Measurements from ENCODE around the gene MYH9. TPM values are rescaled to one million over a fixed set of nuclear protein-coding genes. Genes with fewer than 3 reads are reported as not detected.

Gene MYH9
- total and polyA plus RNA-seq, 7 experiments from 2014 or later, result 95.5 to 900 (median 661) TPM

- ATAC-seq (no peak), DNase-seq (no peak)
- Histone ChIP-seq H3K4me1 (ENCODE audit: control insufficient read depth in 2 of 2, insufficient read depth in 2 of 2, low read length in 2 of 2) (peaks cover 80 to 82% of the 10 kb centered on the region in 2 donors), H3K4me3 (ENCODE audit: low read length) (peak overlapping the region; percentile 19), H3K9me3 (ENCODE audit: control insufficient read depth in 2 of 3, low read length in 3 of 3) (no peaks in the 10 kb centered on the region), H3K27ac (ENCODE audit: low read depth, low read length) (peak overlapping the region; percentile 63), H3K36me3 (ENCODE audit: control insufficient read depth in 2 of 3, insufficient read depth in 3 of 3, low read length in 3 of 3) (peaks cover 2 to 5% (median 4%) of the 10 kb centered on the region in 3 experiments), H3K27me3 (ENCODE audit: control insufficient read depth in 2 of 2, insufficient read depth in 2 of 2, low read length in 2 of 2) (no peaks in the 10 kb centered on the region)
- peaks cover 0 to 2% (median 0%) of the 10 kb centered on the region in 11 donors for H3K9me3 Mint-ChIP-seq
- no peaks in the 10 kb centered on the region for H3K27me3 Mint-ChIP-seq
- ChIA-PET CTCF (interaction anchor here (0.9 to 1.5 kb wide), 4 partner anchors 13 to 119 kb away, joined by 3 to 5 read pairs (median 4); no protein-coding TSS in a partner anchor), POLR2A (interaction anchor here (0.6 to 47.8 kb wide), 10 partner anchors 11 to 864 kb away, joined by 3 to 1512 read pairs (median 7); partner anchors contain the start of gene MYH9)
- intact Hi-C loops (cut with micrococcal nuclease), result no loop called here
- peak overlapping the region; percentile 86 to 98 (median 95) for H3K27ac Mint-ChIP-seq
- H3K4me1 Mint-ChIP-seq, result peaks cover 65 to 96% (median 90%) of the 10 kb centered on the region in 7 donors
- peak overlapping the region; percentile 45 to 88 (median 78) for H3K4me3 Mint-ChIP-seq
- H3K36me3 Mint-ChIP-seq, result peaks cover 0 to 24% (median 12%) of the 10 kb centered on the region in 5 donors
Measured at GRCh38 chr22:36351921-36352802, 35.6 kb downstream of the MYH9 start.

DNA sequence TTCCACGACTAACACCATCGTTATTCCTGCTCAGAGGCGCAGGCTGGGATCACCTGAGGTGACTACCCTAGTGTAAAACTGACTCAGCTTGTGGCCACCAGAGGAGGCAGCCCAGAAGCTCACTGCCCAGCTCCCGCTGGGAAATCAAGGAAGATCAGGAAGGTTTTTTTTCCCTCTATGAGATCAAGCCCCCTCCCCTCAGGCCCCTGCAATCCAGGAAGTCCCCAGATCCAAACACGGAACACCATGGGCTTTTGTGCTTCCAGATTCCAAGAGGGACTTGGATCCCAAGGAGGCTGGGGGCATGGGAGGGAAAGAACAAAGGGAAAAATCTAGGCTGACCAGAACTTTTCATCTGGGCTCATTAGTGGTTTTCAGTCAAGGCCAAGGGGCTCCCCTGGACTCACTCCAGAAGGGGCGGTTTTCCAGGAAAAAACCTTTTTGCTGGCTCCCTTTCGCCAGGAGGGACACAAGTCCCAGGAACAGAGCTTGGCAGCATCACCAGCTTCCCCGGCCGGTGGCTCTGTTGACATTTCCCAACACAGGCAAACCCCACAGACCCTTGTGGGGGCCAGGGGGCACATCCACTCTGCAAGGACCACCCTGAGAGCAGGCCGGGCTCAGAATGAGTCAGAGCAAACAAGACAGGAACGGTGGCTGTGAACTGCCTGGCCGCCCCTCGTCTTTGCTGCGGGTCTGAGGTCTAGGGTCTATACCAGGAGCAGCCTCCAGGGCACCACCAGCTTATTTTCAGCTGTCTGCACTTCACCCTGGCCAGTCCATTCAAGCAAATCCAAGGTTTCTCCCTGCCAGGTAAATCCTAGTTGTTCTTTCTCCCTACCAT is 36.8 kb downstream of the MYH9 start:
- ATAC-seq (peak; percentile 43), DNase-seq (no peak)
- peaks cover 0 to 19% (median 12%) of the 10 kb centered on the region in 5 donors for H3K36me3 Mint-ChIP-seq
- Histone ChIP-seq H3K27me3 (ENCODE audit: control insufficient read depth in 2 of 2, insufficient read depth in 2 of 2, low read length in 2 of 2) (no peaks in the 10 kb centered on the region), H3K27ac (ENCODE audit: low read depth, low read length) (peak overlapping the region; percentile 63), H3K9me3 (ENCODE audit: control insufficient read depth in 2 of 3, low read length in 3 of 3) (no peaks in the 10 kb centered on the region), H3K36me3 (ENCODE audit: control insufficient read depth in 2 of 3, insufficient read depth in 3 of 3, low read length in 3 of 3) (peaks cover 0 to 14% (median 5%) of the 10 kb centered on the region in 3 experiments), H3K4me1 (ENCODE audit: control insufficient read depth in 2 of 2, insufficient read depth in 2 of 2, low read length in 2 of 2) (peaks cover 74 to 81% of the 10 kb centered on the region in 2 donors), H3K4me3 (ENCODE audit: low read length) (no peak overlapping the region)
- H3K9me3 Mint-ChIP-seq, result no peaks in the 10 kb centered on the region
- H3K27ac Mint-ChIP-seq, result peak overlapping the region; percentile 86 to 98 (median 95)
- CTCF ChIA-PET, result interaction anchor here (0.9 to 1.8 kb wide), 4 partner anchors 11 to 120 kb away, joined by 3 to 5 read pairs (median 4); no protein-coding TSS in a partner anchor
- intact Hi-C loops (cut with micrococcal nuclease), result no loop called here
- peak overlapping the region in 8 of 10 donors; percentile 56 to 88 (median 74) for H3K4me3 Mint-ChIP-seq
- POLR2A ChIA-PET, result interaction anchor here (1.2 to 47.8 kb wide), 4 partner anchors 11 to 22 kb away, joined by 3 to 1512 read pairs (median 10); partner anchors contain the start of gene MYH9
- no peaks in the 10 kb centered on the region for H3K27me3 Mint-ChIP-seq
- H3K4me1 Mint-ChIP-seq, result peaks cover 67 to 97% (median 87%) of the 10 kb centered on the region in 7 donors

- peaks cover 0 to 13% (median 9%) of the 10 kb centered on the region in 5 donors for H3K36me3 Mint-ChIP-seq
- peaks cover 0 to 22% (median 0%) of the 10 kb centered on the region in 3 experiments for H3K36me3 ChIP-seq (ENCODE audit: control insufficient read depth in 2 of 3, insufficient read depth in 3 of 3, low read length in 3 of 3)
- ChIA-PET CTCF (interaction anchor here (0.6 to 1.8 kb wide), 3 partner anchors 10 to 23 kb away, joined by 3 to 5 read pairs (median 4); no protein-coding TSS in a partner anchor), POLR2A (interaction anchor here (1.9 to 47.8 kb wide), 3 partner anchors 11 to 22 kb away, joined by 9 to 1512 read pairs (median 14); partner anchors contain the start of gene MYH9)
- DNase-seq, result no peak
- H3K27ac Mint-ChIP-seq, result peak overlapping the region; percentile 54 to 98 (median 95)
- no peak overlapping the region for H3K4me3 ChIP-seq (ENCODE audit: low read length)
- no peaks in the 10 kb centered on the region for H3K9me3 ChIP-seq (ENCODE audit: control insufficient read depth in 2 of 3, low read length in 3 of 3)
- no peak for ATAC-seq
- H3K9me3 Mint-ChIP-seq, result no peaks in the 10 kb centered on the region
- H3K27ac ChIP-seq (ENCODE audit: low read depth, low read length), result peak overlapping the region; percentile 63
- peaks cover 57 to 95% (median 79%) of the 10 kb centered on the region in 7 donors for H3K4me1 Mint-ChIP-seq
- H3K27me3 Mint-ChIP-seq, result no peaks in the 10 kb centered on the region
- H3K27me3 ChIP-seq (ENCODE audit: control insufficient read depth in 2 of 2, insufficient read depth in 2 of 2, low read length in 2 of 2), result no peaks in the 10 kb centered on the region
- H3K4me1 ChIP-seq (ENCODE audit: control insufficient read depth in 2 of 2, insufficient read depth in 2 of 2, low read length in 2 of 2), result peaks cover 63 to 79% of the 10 kb centered on the region in 2 donors
- intact Hi-C loops (cut with micrococcal nuclease), result no loop called here
- peak overlapping the region in 8 of 10 donors; percentile 0 to 88 (median 69) for H3K4me3 Mint-ChIP-seq
Measured at GRCh38 chr22:36349726-36350125, 38.0 kb downstream of the MYH9 start.

DNA sequence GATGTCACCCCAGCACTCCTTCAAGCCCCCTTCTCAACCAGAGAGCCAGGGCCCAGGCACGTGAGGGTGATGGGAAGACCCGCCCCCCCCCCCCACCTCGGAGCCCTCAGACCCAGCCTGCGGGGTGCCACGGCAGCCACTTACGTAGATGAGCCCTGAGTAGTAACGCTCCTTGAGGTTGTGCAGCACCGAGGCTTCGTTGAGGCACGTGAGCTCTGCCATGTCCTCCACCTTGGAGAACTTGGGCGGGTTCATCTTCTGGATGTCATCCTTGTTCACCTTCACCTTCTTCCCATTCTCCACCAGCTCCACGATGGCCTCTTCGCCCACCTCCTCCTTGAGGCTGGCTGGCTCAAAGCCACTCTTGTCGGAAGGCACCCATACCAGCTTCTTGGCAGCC is 39.0 kb downstream of the MYH9 start:
- Histone ChIP-seq H3K9me3 (ENCODE audit: control insufficient read depth in 2 of 3, low read length in 3 of 3) (no peaks in the 10 kb centered on the region), H3K36me3 (ENCODE audit: control insufficient read depth in 2 of 3, insufficient read depth in 3 of 3, low read length in 3 of 3) (peaks cover 0 to 30% (median 0%) of the 10 kb centered on the region in 3 experiments), H3K4me1 (ENCODE audit: control insufficient read depth in 2 of 2, insufficient read depth in 2 of 2, low read length in 2 of 2) (peaks cover 63 to 79% of the 10 kb centered on the region in 2 donors), H3K27ac (ENCODE audit: low read depth, low read length) (peak overlapping the region; percentile 63), H3K4me3 (ENCODE audit: low read length) (no peak overlapping the region), H3K27me3 (ENCODE audit: control insufficient read depth in 2 of 2, insufficient read depth in 2 of 2, low read length in 2 of 2) (no peaks in the 10 kb centered on the region)
- H3K27ac Mint-ChIP-seq, result peak overlapping the region; percentile 74 to 98 (median 95)
- ChIA-PET POLR2A (interaction anchor here (1.9 to 47.8 kb wide), 3 partner anchors 10 to 23 kb away, joined by 9 to 1512 read pairs (median 14); partner anchors contain the start of gene MYH9), CTCF (interaction anchor here (0.6 to 1.1 kb wide), 2 partner anchors 24 to 26 kb away, joined by 3 to 4 read pairs; no protein-coding TSS in a partner anchor)
- H3K27me3 Mint-ChIP-seq, result no peaks in the 10 kb centered on the region
- H3K9me3 Mint-ChIP-seq, result no peaks in the 10 kb centered on the region
- H3K4me1 Mint-ChIP-seq, result peaks cover 57 to 95% (median 81%) of the 10 kb centered on the region in 7 donors
- ATAC-seq (peak; percentile 51), DNase-seq (peak in 1 of 9 donors; percentile 46)
- intact Hi-C loops (cut with micrococcal nuclease), result no loop called here
- H3K4me3 Mint-ChIP-seq, result peak overlapping the region; percentile 17 to 88 (median 67)
- H3K36me3 Mint-ChIP-seq, result peaks cover 0 to 15% (median 14%) of the 10 kb centered on the region in 5 donors

DNA sequence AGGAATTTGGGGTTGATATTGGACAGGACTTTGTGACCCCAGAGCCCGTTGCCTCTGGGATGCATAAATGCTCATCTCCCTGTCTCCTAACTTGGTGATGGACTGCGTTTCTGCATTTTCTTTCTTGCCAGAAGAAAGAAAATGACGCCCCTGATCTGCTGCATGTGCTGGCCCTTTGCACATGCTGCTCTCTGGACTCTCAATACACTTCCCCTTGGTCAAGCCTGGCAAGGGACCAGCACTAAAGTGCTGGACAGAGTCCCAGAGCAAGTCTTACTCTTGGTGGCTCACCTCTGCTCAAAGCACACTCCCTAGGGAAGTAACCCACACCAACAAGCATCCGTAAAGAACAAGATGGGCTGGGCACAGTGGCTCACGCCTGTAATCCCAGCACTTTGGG is 40.7 kb downstream of the MYH9 start:
- Histone ChIP-seq H3K27ac (ENCODE audit: low read depth, low read length) (peak overlapping the region; percentile 52), H3K4me3 (ENCODE audit: low read length) (no peak overlapping the region), H3K36me3 (ENCODE audit: control insufficient read depth in 2 of 3, insufficient read depth in 3 of 3, low read length in 3 of 3) (peaks cover 0 to 46% (median 9%) of the 10 kb centered on the region in 3 experiments), H3K4me1 (ENCODE audit: control insufficient read depth in 2 of 2, insufficient read depth in 2 of 2, low read length in 2 of 2) (peaks cover 54 to 78% of the 10 kb centered on the region in 2 donors), H3K27me3 (ENCODE audit: control insufficient read depth in 2 of 2, insufficient read depth in 2 of 2, low read length in 2 of 2) (no peaks in the 10 kb centered on the region), H3K9me3 (ENCODE audit: control insufficient read depth in 2 of 3, low read length in 3 of 3) (no peaks in the 10 kb centered on the region)
- ATAC-seq (no peak), DNase-seq (no peak)
- ChIA-PET POLR2A (interaction anchor here (0.6 to 47.8 kb wide), 4 partner anchors 10 to 133 kb away, joined by 3 to 1512 read pairs (median 6); partner anchors contain the start of gene MYH9), CTCF (interaction anchor here (0.8 kb wide), 1 partner anchor 9 kb away, joined by 3 read pairs; no protein-coding TSS in a partner anchor)
- intact Hi-C loops (cut with micrococcal nuclease), result no loop called here
- peak overlapping the region in 1 of 10 donors; percentile 11 for H3K4me3 Mint-ChIP-seq
- H3K9me3 Mint-ChIP-seq, result no peaks in the 10 kb centered on the region
- peaks cover 50 to 94% (median 78%) of the 10 kb centered on the region in 7 donors for H3K4me1 Mint-ChIP-seq
- peak overlapping the region in 8 of 9 donors; percentile 23 to 89 (median 84) for H3K27ac Mint-ChIP-seq
- H3K36me3 Mint-ChIP-seq, result peaks cover 0 to 21% (median 14%) of the 10 kb centered on the region in 5 donors
- no peaks in the 10 kb centered on the region for H3K27me3 Mint-ChIP-seq
